Activated naive CD4-positive, alpha-beta T cell treated with Interleukin-2 at 50 U/mL for 16 hours (primary cell): ENCODE results near the gene CREM.
"Not testable (repeated sequence)": the region's sequence is repeated elsewhere in the genome, so short reads cannot be mapped to it uniquely, and the experiment has no call there.

Experiments used
- DNase-seq: peaks from one replicate; pipeline ENCODE4 v3.0.0-alpha.2; 2020

Gene CREM

GRCh38 chr10:35195361-35196306 lies 69.0 kb downstream of the CREM start:
- DNase-seq, result peak; percentile 75

- no peak for DNase-seq
Measured at GRCh38 chr10:35200487-35200886, 73.8 kb downstream of the CREM start.

GRCh38 chr10:35201234-35201633 lies 74.6 kb downstream of the CREM start:
- DNase-seq, result no peak

- no peak for DNase-seq
Measured at GRCh38 chr10:35202050-35202449, 75.4 kb downstream of the CREM start.

DNA sequence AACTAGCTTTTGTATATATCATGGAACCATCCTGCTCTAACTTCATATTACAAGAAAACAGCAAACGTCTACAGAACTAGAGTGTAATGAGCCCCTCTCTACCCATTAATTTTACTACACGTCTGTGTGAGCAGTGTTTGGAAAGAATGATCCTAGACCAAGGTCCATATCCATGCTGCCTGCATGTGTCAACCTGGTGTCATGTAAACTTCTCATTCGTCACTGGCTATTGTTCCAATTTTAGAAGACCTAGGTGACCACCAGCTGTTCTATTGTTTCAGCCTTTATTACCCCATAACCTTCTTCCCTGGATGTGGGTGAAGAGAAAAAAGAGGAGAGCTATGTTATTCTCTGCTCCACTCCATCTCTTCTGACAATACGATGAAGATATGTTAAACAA lies 77.1 kb downstream of the CREM start:
- DNase-seq, result no peak

DNA sequence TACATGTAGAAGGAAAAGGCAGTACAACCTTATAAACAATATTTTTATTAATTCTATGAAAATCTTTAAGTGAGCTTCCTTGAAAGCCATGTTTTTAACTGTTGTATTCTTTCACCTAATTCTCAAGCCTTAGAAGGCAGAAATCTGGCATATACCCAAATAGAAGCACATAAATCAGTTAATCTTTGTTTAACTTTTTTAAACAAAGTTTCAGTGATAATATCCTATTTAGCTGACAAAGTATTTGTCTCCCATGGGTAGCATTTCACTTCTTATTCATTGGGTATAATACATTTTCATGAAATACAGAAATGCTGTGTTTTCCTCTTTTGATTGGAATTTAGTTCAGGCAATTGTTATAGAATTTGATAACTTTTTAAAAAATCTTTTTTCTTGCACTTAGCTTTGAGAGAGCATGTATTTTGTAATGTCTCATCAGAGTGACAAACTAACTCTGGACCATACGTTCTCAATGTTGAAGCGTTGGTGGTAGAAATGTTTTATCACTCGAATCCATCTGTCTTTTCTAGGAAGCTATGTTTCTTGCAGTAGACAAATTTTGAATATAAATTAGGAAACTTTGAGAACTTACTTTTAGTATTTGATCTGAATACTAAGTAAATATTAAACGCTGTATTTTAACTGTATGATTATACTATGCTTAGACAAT lies 78.1 kb downstream of the CREM start:
- DNase-seq, result no peak

- DNase-seq, result no peak
Measured at GRCh38 chr10:35206274-35206673, 79.6 kb downstream of the CREM start.

DNA sequence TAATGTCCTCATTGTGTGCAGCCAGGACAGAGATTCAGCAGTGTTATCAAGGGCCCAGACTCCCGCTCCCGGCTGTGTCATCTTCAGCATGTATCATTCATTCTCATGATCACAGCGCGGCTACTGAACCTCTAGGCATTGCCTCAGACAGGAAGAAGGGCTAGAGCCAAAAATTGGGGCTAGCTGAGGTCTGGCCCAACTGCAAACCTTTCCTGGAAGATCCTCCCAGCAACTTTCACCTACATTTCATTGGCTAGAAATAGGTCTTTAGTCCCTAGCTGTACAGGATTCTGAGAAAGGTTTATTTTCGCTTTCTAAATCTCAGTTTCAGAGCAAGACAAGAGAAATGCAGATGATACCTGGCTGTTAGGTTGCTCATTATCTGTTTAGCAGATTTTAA lies 81.9 kb downstream of the CREM start:
- peak; percentile 30 for DNase-seq

DNA sequence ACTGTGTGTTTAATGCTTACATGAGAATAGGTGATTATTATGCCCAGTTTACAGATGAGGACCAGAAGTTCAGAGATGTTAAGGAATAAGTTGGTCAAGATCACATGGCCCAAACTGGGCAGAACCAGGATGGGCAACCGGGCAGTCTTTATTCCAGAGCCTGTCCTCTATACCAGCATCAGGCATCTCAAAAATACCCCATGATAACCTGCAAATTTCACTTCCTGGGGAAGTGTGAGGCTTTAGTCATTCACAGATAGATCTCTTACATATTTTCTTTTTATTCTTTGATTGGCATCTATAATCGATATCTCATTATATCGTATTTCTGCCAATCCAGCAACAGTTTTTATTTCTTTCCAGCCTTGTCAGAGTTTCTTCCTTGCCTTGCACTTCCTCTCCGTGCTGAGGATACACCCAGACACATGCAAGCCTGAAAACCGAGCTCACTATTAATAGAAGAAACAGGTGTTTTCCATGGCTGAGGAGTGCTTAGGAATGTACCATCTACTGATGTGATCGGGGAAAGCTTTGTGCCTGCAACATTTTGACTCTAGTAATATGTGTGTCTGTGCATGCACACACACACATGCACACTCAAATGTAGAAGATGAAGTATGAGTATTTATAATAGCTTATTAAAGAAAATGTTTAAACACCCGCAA lies 82.4 kb downstream of the CREM start:
- DNase-seq, result no peak

GRCh38 chr10:35210961-35211360 lies 84.3 kb downstream of the CREM start:
- DNase-seq, result no peak

GRCh38 chr10:35211390-35211789 lies 84.7 kb downstream of the CREM start:
- DNase-seq, result no peak

- no peak for DNase-seq
Measured at GRCh38 chr10:35212856-35213255, 86.2 kb downstream of the CREM start.

DNA sequence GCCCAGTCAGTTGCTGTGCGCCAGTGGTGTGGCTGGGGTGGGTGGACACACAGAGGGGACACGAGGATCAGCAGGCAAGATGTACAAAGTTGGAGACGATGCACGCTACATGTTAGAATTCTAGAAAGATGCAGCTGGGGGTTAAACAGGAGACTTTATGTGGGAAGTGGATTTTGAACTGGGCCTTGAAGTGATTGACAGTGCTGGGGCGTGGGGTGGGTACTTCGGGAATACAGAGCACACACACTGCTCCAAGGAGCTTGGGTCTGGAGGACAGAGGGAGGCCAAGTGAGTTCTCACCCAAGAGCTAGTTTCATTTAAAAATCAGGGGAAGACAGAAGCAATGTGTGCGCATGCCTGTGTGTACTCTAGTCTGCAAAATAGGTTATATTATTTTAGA lies 87.1 kb downstream of the CREM start:
- no peak for DNase-seq

DNA sequence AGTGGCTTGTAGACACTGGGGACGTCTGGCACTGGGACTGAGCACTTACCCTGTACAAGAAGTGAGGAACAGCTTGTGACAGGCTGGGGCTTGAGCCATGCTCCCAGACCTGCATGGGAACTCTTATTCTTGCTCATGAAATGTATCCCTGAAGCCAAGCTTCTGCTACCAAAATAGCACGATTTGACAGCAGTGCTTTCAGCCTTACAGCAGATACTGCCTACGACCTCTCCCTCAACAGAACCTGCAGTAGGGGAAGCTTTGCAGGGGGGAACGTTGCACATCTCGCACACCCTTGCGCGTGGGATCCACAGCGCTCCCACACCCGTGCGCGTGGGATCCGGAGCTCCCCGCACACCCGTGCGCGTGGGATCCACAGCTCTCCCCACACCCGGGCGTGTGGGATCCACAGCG lies 88.0 kb downstream of the CREM start:
- no peak for DNase-seq

- DNase-seq, result no peak
Measured at GRCh38 chr10:35215107-35215506, 88.5 kb downstream of the CREM start.

DNA sequence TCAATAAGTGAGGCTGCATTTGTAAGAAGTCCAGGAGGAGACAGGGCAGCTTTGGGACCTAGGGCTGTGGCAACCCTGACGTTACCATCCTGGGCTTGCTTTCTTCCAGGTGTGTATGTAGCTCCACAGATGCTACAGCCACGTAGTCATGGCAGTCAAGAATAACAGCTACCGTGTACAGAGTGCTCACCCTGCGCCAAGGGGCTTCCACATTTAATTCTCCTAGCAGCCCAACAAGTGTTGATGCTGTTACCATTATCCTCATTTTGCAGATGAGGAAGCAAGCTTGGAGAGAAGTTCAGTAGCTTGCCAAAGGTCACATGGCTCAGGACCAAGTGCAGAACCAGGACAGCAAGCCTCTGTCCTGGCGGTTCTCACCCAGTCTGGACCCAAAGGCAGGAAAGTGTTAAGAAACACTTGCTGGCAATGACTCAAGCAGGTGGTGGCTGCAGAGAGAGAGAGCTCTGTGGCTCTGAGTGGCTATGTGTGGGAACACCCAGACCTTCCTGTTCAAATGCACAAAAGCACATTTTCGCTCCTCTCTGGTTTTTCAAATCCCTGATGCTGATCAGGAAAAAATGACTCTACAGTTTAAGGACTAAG lies 89.8 kb downstream of the CREM start:
- peak; percentile 19 for DNase-seq

- DNase-seq, result not testable (repeated sequence)
Measured at GRCh38 chr10:35216956-35217355, 90.3 kb downstream of the CREM start.

DNA sequence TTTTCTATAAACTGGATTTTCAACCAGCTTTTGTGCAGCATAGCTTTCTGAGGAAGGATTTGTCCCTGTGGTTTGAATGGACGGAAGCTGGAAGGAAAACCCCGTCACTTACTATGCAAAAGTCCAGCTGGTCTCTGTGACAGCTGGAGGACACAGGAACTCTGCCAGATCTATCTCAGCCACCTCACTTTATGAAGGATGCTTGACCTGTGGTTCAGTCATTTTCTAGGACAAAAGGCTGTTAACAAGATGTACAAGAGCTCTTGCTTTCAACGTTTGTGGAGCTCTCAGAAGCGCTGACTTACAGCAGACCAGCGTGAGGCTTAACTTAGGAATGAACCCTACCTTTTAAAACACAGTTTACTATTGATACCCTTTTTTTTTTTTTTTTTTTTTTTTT lies 90.8 kb downstream of the CREM start:
- no peak for DNase-seq

DNA sequence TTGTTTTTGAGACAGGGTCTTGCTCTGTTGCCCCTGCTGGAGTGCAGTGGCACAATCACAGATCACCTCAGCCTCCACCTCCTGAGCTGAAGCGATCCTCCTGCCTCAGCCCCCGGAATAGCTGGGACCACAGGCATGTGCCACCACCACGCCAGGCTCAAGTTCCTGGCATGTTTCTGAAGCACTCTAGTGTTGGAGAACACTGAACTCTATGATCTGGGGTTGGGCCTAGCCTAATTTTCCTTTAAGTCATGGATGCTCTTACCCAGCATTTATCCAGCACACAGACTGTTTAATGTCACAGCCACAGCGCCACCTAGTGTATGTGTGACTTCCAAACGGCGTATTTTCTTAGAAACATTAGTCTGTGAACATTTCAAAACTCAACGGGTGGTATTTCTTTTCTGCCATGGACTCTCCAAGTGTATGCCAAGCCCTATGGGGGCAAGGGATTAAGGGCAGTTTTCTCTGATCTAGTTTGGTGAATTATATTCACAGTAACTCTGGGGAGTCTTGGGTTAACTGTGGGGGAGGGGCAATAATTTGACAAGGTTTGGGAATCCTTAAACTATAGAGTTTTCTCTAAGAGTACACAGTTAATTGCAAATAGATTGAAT lies 91.8 kb downstream of the CREM start:
- peak; percentile 83 for DNase-seq

DNA sequence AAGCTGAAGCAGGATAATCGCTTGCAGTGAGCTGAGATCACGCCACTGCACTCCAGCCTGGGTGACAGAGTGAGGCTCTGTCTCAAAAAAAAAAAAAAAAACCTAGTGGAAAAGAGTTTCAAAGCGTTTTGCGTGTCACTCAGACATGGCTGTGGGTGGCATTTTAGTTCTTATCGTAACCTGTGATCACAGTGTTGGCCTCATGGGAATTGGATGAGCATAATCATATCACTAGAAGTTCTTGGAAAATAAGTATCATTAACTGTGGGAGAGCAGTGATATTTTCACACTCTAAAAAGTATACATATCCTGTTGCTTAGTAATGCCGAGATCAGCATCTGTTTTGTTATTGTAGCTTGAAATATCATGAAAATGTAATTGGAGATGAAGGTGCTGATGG lies 92.6 kb downstream of the CREM start:
- peak; percentile 43 for DNase-seq

DNA sequence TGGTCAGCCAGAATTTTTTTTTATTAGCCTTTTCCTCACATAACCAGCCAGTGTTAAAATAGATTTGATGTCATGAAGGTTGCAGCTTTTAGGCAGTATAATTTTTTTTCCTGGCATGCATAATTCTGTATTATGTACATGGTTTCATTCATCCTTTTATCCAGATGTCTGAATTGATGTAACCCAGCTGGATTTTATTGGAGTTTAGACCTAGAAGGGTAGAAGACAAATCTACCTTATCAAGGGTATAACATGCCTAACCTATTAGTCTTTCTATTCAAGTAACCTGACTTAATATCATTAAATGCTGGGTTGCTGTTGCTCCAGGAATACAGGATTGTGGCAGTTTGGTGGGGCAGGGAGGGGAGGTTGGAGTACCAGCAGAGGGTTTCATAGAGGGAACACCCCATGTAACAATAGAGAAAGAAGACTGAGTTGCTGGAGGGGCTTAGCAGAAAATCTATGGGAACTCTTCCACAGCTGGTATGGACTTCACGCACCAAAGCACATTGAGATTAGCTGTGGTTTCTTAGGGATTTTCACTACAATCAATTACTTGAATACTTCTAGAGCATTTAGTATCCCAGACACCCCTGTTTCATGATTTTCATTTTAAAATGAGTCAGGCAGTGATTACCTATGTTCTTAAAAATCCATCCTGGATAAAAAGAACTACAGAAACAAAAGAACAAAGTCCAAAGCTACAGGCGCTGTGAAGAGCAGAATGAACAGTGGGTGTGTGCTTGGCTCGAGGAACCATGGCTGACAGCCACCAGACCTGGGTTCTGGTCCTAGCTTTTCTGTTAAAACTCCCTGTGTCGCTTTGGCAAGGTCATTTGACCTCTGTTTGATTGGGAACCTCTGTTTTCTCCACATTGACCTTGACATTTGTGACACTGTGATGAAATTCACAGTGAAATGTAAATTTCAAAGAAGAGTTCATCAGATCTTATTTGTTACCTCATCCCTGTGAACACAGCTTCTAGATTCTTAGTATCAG lies 93.5 kb downstream of the CREM start:
- DNase-seq, result no peak

GRCh38 chr10:35223016-35223415 lies 96.4 kb downstream of the CREM start:
- DNase-seq, result no peak
